T-cell (primary cell): ENCODE data around the gene KDM3A. TPM values are rescaled to one million over a fixed set of nuclear protein-coding genes. Genes with fewer than 3 reads are reported as not detected.

ENCODE experiments used
- ATAC-seq, 4 experiments: fragments of 200-7000 bp in 3 of 4; fragments of 150-1000 bp in 1 of 4; cut with Tn5 transposase; replicated peaks in 1 of 4; 1 replicate in 3 of 4; 2 replicates in 1 of 4; pipeline ENCODE4 v1.10.0; 2021; ENCODE audit warnings: moderate library complexity in 3 of 4, mild to moderate bottlenecking in 2 of 4, moderate number of reproducible peaks in 1 of 4
- CTCF ChIA-PET, 2 donors: fragments of 300-600 bp; sonication (Branson Sonifier 250); formaldehyde crosslinking; loops; one replicate each; lab custom pipeline; 2022; ENCODE audit warnings: antibody characterized with exemption in 2 of 2; lab: Charles Lee
- POLR2A ChIA-PET, 2 donors: fragments of 300-600 bp; sonication (Branson Sonifier 250); formaldehyde crosslinking; loops; one replicate each; lab custom pipeline; 2022; ENCODE audit warnings: antibody characterized with exemption in 2 of 2; lab: Charles Lee
- DNase-seq, 35 experiments: peaks; one replicate each; pipeline versions ENCODE4 v3.0.0 to v3.0.0-alpha.2; 2013 to 2023
- H3K27ac ChIP-seq: one replicate; pipeline ENCODE4 v1.5.1; 2013; ENCODE audit warnings: low read length
- H3K27me3 ChIP-seq, 2 experiments: replicated peaks in 1 of 2; 1 replicate in 1 of 2; 2 replicates in 1 of 2; pipeline versions ENCODE4 v1.6.1 to v1.7.0; 2013; ENCODE audit warnings: low read length in 1 of 2, mixed read lengths in 1 of 2; ENCODE audit not compliant: control insufficient read depth in 2 of 2, insufficient read depth in 2 of 2; ENCODE audit errors: extremely low read depth in 1 of 2
- H3K36me3 ChIP-seq, 2 donors: 1 replicate in 1 of 2; 2 replicates in 1 of 2; pipeline versions ENCODE4 v1.6.1 to v1.7.0; 2013; ENCODE audit warnings: low read length in 1 of 2; ENCODE audit not compliant: control insufficient read depth in 2 of 2, insufficient read depth in 1 of 2; ENCODE audit errors: extremely low read depth in 1 of 2
- H3K4me1 ChIP-seq, 2 experiments: 1 replicate in 1 of 2; 2 replicates in 1 of 2; pipeline versions ENCODE4 v1.6.1 to v1.7.0; 2013; ENCODE audit warnings: low read length in 2 of 2, mixed read lengths in 1 of 2; ENCODE audit not compliant: insufficient read depth in 2 of 2, control insufficient read depth in 1 of 2; ENCODE audit errors: extremely low read depth in 1 of 2
- H3K4me3 ChIP-seq, 2 donors: 1 replicate in 1 of 2; 2 replicates in 1 of 2; pipeline versions ENCODE4 v1.5.1 to v1.7.0; 2013; ENCODE audit warnings: mild to moderate bottlenecking in 2 of 2, low read length in 1 of 2, moderate library complexity in 1 of 2; ENCODE audit not compliant: control insufficient read depth in 1 of 2; ENCODE audit errors: extremely low read depth in 1 of 2
- H3K9me3 ChIP-seq: 2 replicates; pipeline ENCODE4 v1.7.0; 2013
- H3K27ac Mint-ChIP-seq, 2 donors: one replicate each; pipeline ENCODE4 v1.8.0; 2020 to 2021; ENCODE audit warnings: mild to moderate bottlenecking in 2 of 2, mixed read lengths in 2 of 2
- H3K27me3 Mint-ChIP-seq, 2 donors: one replicate each; pipeline ENCODE4 v1.8.0; 2021 to 2022; ENCODE audit warnings: mixed read lengths in 2 of 2
- H3K36me3 Mint-ChIP-seq: one replicate; pipeline ENCODE4 v1.8.0; 2021; ENCODE audit warnings: mixed read lengths
- H3K4me1 Mint-ChIP-seq, 3 donors: one replicate each; pipeline ENCODE4 v1.8.0; 2020 to 2022; ENCODE audit warnings: mixed read lengths in 3 of 3, mild to moderate bottlenecking in 1 of 3
- H3K4me3 Mint-ChIP-seq, 3 donors: one replicate each; pipeline ENCODE4 v1.8.0; 2020 to 2022; ENCODE audit warnings: mild to moderate bottlenecking in 3 of 3, mixed read lengths in 3 of 3, moderate library complexity in 3 of 3
- H3K9me3 Mint-ChIP-seq, 3 donors: one replicate each; pipeline ENCODE4 v1.8.0; 2020 to 2022; ENCODE audit warnings: mixed read lengths in 3 of 3
- WGBS: methylation state at CpG from one replicate; pipeline ENCODE4 v1.1.5; 2013; ENCODE audit warnings: missing lambda C conversion rate; ENCODE audit not compliant: insufficient coverage; 5-methylcytosine and 5-hydroxymethylcytosine counted together
- total RNA-seq, 35 experiments: library from RNA in 6 of 35; stranded (reverse) in 6 of 35; fragments of 120-200 nt in 1 of 35; gene quantifications; one replicate each; pipeline versions ENCODE4 v1.2.1 to v1.2.4 and lab custom pipeline; 2013 to 2026

Gene KDM3A
- total RNA-seq, 5 donors from 2014 or later (not counting 1 experiment from before 2014, with no cell fraction given), result 140 to 168 (median 145) TPM

DNA sequence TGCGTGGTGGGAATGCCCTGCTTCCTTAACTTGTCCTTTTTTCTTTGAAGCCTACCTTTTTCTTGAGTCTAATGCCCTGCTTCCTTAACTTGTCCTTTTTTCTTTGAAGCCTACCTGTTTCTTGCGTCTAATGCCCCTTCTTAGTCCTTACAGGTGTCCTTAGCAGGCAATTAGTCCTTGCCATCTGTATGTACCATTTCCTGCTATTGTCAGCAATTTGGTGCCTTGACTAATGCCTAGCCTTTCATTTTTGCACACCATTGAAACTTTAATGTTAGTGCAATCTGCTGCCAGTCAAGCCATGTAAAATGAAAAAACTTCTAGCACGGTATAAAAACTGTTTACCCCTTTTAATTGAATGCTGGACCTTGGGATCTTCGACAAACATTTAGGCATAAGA, 4.3 kb downstream of the KDM3A start:
- ATAC-seq (no peak), DNase-seq (no peak)
- H3K27me3 ChIP-seq, result no peaks in the 10 kb centered on the region
- 84% methylated on average over 2 of the region's 4 CpGs for WGBS
- POLR2A ChIA-PET, result interaction anchor here in 1 of 2 donors (0.6 kb wide), 1 partner anchor 174 kb away, joined by 3 read pairs; no protein-coding TSS in a partner anchor
- H3K36me3 ChIP-seq, result peaks cover 2 to 42% of the 10 kb centered on the region in 2 donors
- Mint-ChIP-seq H3K36me3 (peaks cover 62% of the 10 kb centered on the region), H3K27me3 (no peaks in the 10 kb centered on the region), H3K4me3 (peak overlapping the region in 2 of 3 donors; percentile 28 to 98), H3K9me3 (peaks cover 2 to 3% (median 3%) of the 10 kb centered on the region in 3 donors), H3K27ac (peak overlapping the region; percentile 7 to 12), H3K4me1 (peaks cover 80 to 88% (median 83%) of the 10 kb centered on the region in 3 donors)
- no peaks in the 10 kb centered on the region for H3K9me3 ChIP-seq
- CTCF ChIA-PET, result no interaction called here
- peaks cover 37 to 41% of the 10 kb centered on the region in 2 experiments for H3K4me1 ChIP-seq
- H3K4me3 ChIP-seq, result no peak overlapping the region
- H3K27ac ChIP-seq, result no peak overlapping the region

GRCh38 chr2:86446060-86446459, 4.9 kb downstream of the KDM3A start:
- Mint-ChIP-seq H3K27ac (no peak overlapping the region), H3K9me3 (no peaks in the 10 kb centered on the region), H3K27me3 (no peaks in the 10 kb centered on the region), H3K4me3 (peak overlapping the region in 1 of 3 donors; percentile 98), H3K4me1 (peaks cover 74 to 89% (median 88%) of the 10 kb centered on the region in 3 donors), H3K36me3 (peaks cover 66% of the 10 kb centered on the region)
- no peak for DNase-seq
- Histone ChIP-seq H3K36me3 (peaks cover 2 to 47% of the 10 kb centered on the region in 2 donors), H3K27ac (no peak overlapping the region), H3K9me3 (no peaks in the 10 kb centered on the region), H3K27me3 (no peaks in the 10 kb centered on the region), H3K4me3 (no peak overlapping the region), H3K4me1 (peaks cover 36 to 37% of the 10 kb centered on the region in 2 experiments)
- ChIA-PET CTCF (interaction anchor here in 1 of 2 donors (0.9 to 1.1 kb wide), 2 partner anchors 10 to 619 kb away, joined by 3 to 6 read pairs; no protein-coding TSS in a partner anchor), POLR2A (interaction anchor here in 1 of 2 donors (1.1 kb wide), 1 partner anchor 22 kb away, joined by 5 read pairs; no protein-coding TSS in a partner anchor)
- ATAC-seq, result no peak
- WGBS, result 100% methylated on average over 1 of the region's 2 CpGs

GRCh38 chr2:86453836-86454235, 12.7 kb downstream of the KDM3A start:
- H3K9me3 ChIP-seq, result no peaks in the 10 kb centered on the region
- DNase-seq (no peak), ATAC-seq (no peak)
- H3K4me3 ChIP-seq, result no peak overlapping the region
- no peaks in the 10 kb centered on the region for H3K27me3 ChIP-seq
- CTCF ChIA-PET, result interaction anchor here in 1 of 2 donors (0.6 kb wide), 1 partner anchor 33 kb away, joined by 3 read pairs; no protein-coding TSS in a partner anchor
- Mint-ChIP-seq H3K9me3 (no peaks in the 10 kb centered on the region), H3K27ac (no peak overlapping the region), H3K4me1 (peaks cover 25 to 46% (median 41%) of the 10 kb centered on the region in 3 donors), H3K36me3 (peaks cover 74% of the 10 kb centered on the region), H3K27me3 (no peaks in the 10 kb centered on the region), H3K4me3 (no peak overlapping the region)
- H3K27ac ChIP-seq, result no peak overlapping the region
- H3K4me1 ChIP-seq, result peaks cover 0 to 2% of the 10 kb centered on the region in 2 experiments
- peaks cover 5 to 92% of the 10 kb centered on the region in 2 donors for H3K36me3 ChIP-seq
- WGBS, result no CpG with 5 or more reads among the region's 2 CpGs
- POLR2A ChIA-PET, result no interaction called here

GRCh38 chr2:86454238-86454637, 13.1 kb downstream of the KDM3A start:
- ChIA-PET CTCF (interaction anchor here in 1 of 2 donors (0.6 kb wide), 1 partner anchor 34 kb away, joined by 3 read pairs; no protein-coding TSS in a partner anchor), POLR2A (no interaction called here)
- Histone ChIP-seq H3K4me1 (peaks cover 0 to 2% of the 10 kb centered on the region in 2 experiments), H3K27me3 (no peaks in the 10 kb centered on the region), H3K27ac (no peak overlapping the region), H3K9me3 (no peaks in the 10 kb centered on the region), H3K36me3 (peaks cover 5 to 96% of the 10 kb centered on the region in 2 donors), H3K4me3 (no peak overlapping the region)
- DNase-seq (no peak), ATAC-seq (no peak)
- H3K9me3 Mint-ChIP-seq, result no peaks in the 10 kb centered on the region
- no peak overlapping the region for H3K27ac Mint-ChIP-seq
- H3K36me3 Mint-ChIP-seq, result peaks cover 74% of the 10 kb centered on the region
- H3K4me3 Mint-ChIP-seq, result no peak overlapping the region
- no peaks in the 10 kb centered on the region for H3K27me3 Mint-ChIP-seq
- H3K4me1 Mint-ChIP-seq, result peaks cover 24 to 43% (median 39%) of the 10 kb centered on the region in 3 donors

GRCh38 chr2:86455181-86455580, 14.0 kb downstream of the KDM3A start:
- no peaks in the 10 kb centered on the region for H3K9me3 Mint-ChIP-seq
- WGBS, result no CpG with 5 or more reads among the region's 5 CpGs
- H3K27me3 Mint-ChIP-seq, result no peaks in the 10 kb centered on the region
- peaks cover 17 to 41% (median 34%) of the 10 kb centered on the region in 3 donors for H3K4me1 Mint-ChIP-seq
- Histone ChIP-seq H3K9me3 (no peaks in the 10 kb centered on the region), H3K4me1 (no peaks in the 10 kb centered on the region), H3K36me3 (peaks cover 6 to 96% of the 10 kb centered on the region in 2 donors), H3K27me3 (no peaks in the 10 kb centered on the region), H3K4me3 (no peak overlapping the region), H3K27ac (no peak overlapping the region)
- no peak overlapping the region for H3K27ac Mint-ChIP-seq
- CTCF ChIA-PET, result interaction anchor here (0.7 to 2.4 kb wide), 3 partner anchors 13 to 723 kb away, joined by 3 to 7 read pairs (median 3); partner anchors contain the start of gene KDM3A (in 1 of the 2)
- DNase-seq (no peak), ATAC-seq (no peak)
- H3K4me3 Mint-ChIP-seq, result no peak overlapping the region
- POLR2A ChIA-PET, result interaction anchor here (0.6 to 0.7 kb wide), 2 partner anchors 13 kb away, joined by 4 to 5 read pairs; no protein-coding TSS in a partner anchor
- peaks cover 75% of the 10 kb centered on the region for H3K36me3 Mint-ChIP-seq

- H3K27me3 ChIP-seq, result no peaks in the 10 kb centered on the region
- H3K4me3 ChIP-seq, result no peak overlapping the region
- peak overlapping the region; percentile 41 to 66 for H3K27ac Mint-ChIP-seq
- ChIA-PET CTCF (no interaction called here), POLR2A (interaction anchor here (0.5 to 0.7 kb wide), 3 partner anchors 9 to 629 kb away, joined by 3 to 7 read pairs (median 6); no protein-coding TSS in a partner anchor)
- no peaks in the 10 kb centered on the region for H3K27me3 Mint-ChIP-seq
- H3K4me1 Mint-ChIP-seq, result peaks cover 38 to 50% (median 41%) of the 10 kb centered on the region in 3 donors
- no peaks in the 10 kb centered on the region for H3K4me1 ChIP-seq
- H3K27ac ChIP-seq, result no peak overlapping the region
- H3K36me3 ChIP-seq, result peaks cover 29 to 99% of the 10 kb centered on the region in 2 donors
- 100% methylated on average over 2 of the region's 3 CpGs for WGBS
- peaks cover 0 to 8% (median 0%) of the 10 kb centered on the region in 3 donors for H3K9me3 Mint-ChIP-seq
- DNase-seq (no peak), ATAC-seq (no peak)
- H3K9me3 ChIP-seq, result no peaks in the 10 kb centered on the region
- no peak overlapping the region for H3K4me3 Mint-ChIP-seq
- peaks cover 73% of the 10 kb centered on the region for H3K36me3 Mint-ChIP-seq
These were observed 20.0 kb downstream of the KDM3A start for GRCh38 chr2:86461042-86461743.
